IMR-90 (cell line): ENCODE data around the gene AMIGO3. TPM values are rescaled to one million over a fixed set of nuclear protein-coding genes. Genes with fewer than 3 reads are reported as not detected.
"Not testable (repeated sequence)": the region's sequence is repeated elsewhere in the genome, so short reads cannot be mapped to it uniquely, and the experiment has no call there.

Experiments used
- ATAC-seq: fragments of 200-7000 bp; cut with Tn5 transposase; 2 replicates; pipeline ENCODE4 v1.9.1; 2020; ENCODE audit warnings: low read depth, mild to moderate bottlenecking, moderate library complexity
- BruUV-seq: library from RNA; stranded (reverse); fragments of 400-500 nt; replicated peaks from 2 replicates; lab custom pipeline; 2021; lab: Mats Ljungman, UMichigan
- CTCF ChIA-PET: fragments of 300-600 bp; formaldehyde crosslinking; extraction: SDS; loops from one replicate; lab custom pipeline; 2021; ENCODE audit warnings: antibody characterized with exemption; lab: Yijun Ruan, JAX
- POLR2A ChIA-PET: fragments of 300-600 bp; sonication (Branson Sonifier 250); formaldehyde crosslinking; loops from one replicate; lab custom pipeline; 2022; ENCODE audit warnings: antibody characterized with exemption; ENCODE audit not compliant: unreplicated experiment; lab: Charles Lee
- DNase-seq: peaks from one replicate; pipeline ENCODE4 v3.0.0; 2013
- H2AFZ ChIP-seq: replicated peaks from 2 replicates; pipeline ENCODE3; 2013; ENCODE audit warnings: low read length, mild to moderate bottlenecking; ENCODE audit not compliant: poor library complexity
- H2AK5ac ChIP-seq: 2 replicates; pipeline ENCODE4 v1.6.1; 2013; ENCODE audit warnings: low read depth, low read length, inconsistent platforms
- H2AK9ac ChIP-seq: replicated peaks from 2 replicates; pipeline ENCODE3; 2013; ENCODE audit warnings: mild to moderate bottlenecking, low read depth, low read length, moderate library complexity; ENCODE audit not compliant: poor library complexity
- H2BK120ac ChIP-seq: 2 replicates; pipeline ENCODE4 v1.6.1; 2013; ENCODE audit warnings: low read depth, low read length, inconsistent platforms
- H2BK15ac ChIP-seq: 3 replicates; pipeline ENCODE4 v1.6.1; 2013; ENCODE audit warnings: low read depth, low read length, inconsistent platforms
- H2BK20ac ChIP-seq: 2 replicates; pipeline ENCODE4 v1.6.1; 2013; ENCODE audit warnings: low read depth, mild to moderate bottlenecking, inconsistent platforms, low read length, moderate library complexity
- H2BK5ac ChIP-seq: 2 replicates; pipeline ENCODE4 v1.6.1; 2013; ENCODE audit warnings: mild to moderate bottlenecking, low read depth, low read length, inconsistent platforms; ENCODE audit not compliant: poor library complexity, severe bottlenecking
- H3K14ac ChIP-seq: replicated peaks from 2 replicates; pipeline ENCODE4 v1.6.1; 2013; ENCODE audit warnings: low read depth, low read length, inconsistent platforms
- H3K18ac ChIP-seq: 2 replicates; pipeline ENCODE4 v1.6.1; 2013; ENCODE audit warnings: low read depth, low read length, control low read depth
- H3K23ac ChIP-seq: 2 replicates; pipeline ENCODE4 v1.6.1; 2013; ENCODE audit warnings: low read depth, low read length, inconsistent platforms
- H3K27ac ChIP-seq: 2 replicates; pipeline ENCODE4 v1.5.1; 2013; ENCODE audit warnings: mild to moderate bottlenecking, control low read depth, low read length; ENCODE audit not compliant: insufficient read depth
- H3K27me3 ChIP-seq: 2 replicates; pipeline ENCODE4 v1.6.1; 2013; ENCODE audit warnings: low read length; ENCODE audit not compliant: control insufficient read depth, insufficient read depth
- H3K36me3 ChIP-seq: 2 replicates; pipeline ENCODE4 v1.6.1; 2013; ENCODE audit warnings: low read length, mixed read lengths; ENCODE audit not compliant: control insufficient read depth, insufficient read depth
- H3K4ac ChIP-seq: 2 replicates; pipeline ENCODE4 v1.6.1; 2013; ENCODE audit warnings: low read depth, low read length, inconsistent platforms
- H3K4me1 ChIP-seq: 2 replicates; pipeline ENCODE4 v1.6.1; 2013; ENCODE audit warnings: low read length, mixed read lengths; ENCODE audit not compliant: control insufficient read depth, insufficient read depth
- H3K4me2 ChIP-seq: 2 replicates; pipeline ENCODE4 v1.6.1; 2013; ENCODE audit warnings: low read depth, mild to moderate bottlenecking, control low read depth, low read length, moderate library complexity
- H3K4me3 ChIP-seq: 2 replicates; pipeline ENCODE4 v1.5.1; 2013; ENCODE audit warnings: low read depth, mild to moderate bottlenecking, control low read depth, low read length, moderate library complexity; ENCODE audit not compliant: insufficient read depth
- H3K56ac ChIP-seq: 2 replicates; pipeline ENCODE4 v1.6.1; 2013; ENCODE audit warnings: low read length, inconsistent platforms; ENCODE audit not compliant: insufficient read depth; ENCODE audit errors: extremely low read depth
- H3K79me1 ChIP-seq, 2 experiments: 2 replicates each; pipeline ENCODE4 v1.6.1; 2013; ENCODE audit warnings: low read length in 2 of 2, inconsistent platforms in 1 of 2, low read depth in 1 of 2
- H3K9ac ChIP-seq: 2 replicates; pipeline ENCODE4 v1.6.1; 2013; ENCODE audit warnings: low read depth, low read length, control low read depth
- H3K9me1 ChIP-seq: 2 replicates; pipeline ENCODE4 v1.6.1; 2013; ENCODE audit warnings: low read length, inconsistent platforms; ENCODE audit not compliant: insufficient read depth
- H3K9me3 ChIP-seq: 2 replicates; pipeline ENCODE4 v1.6.1; 2013; ENCODE audit warnings: low read length; ENCODE audit not compliant: control insufficient read depth, insufficient read depth
- H4K20me1 ChIP-seq: 2 replicates; pipeline ENCODE4 v1.6.1; 2013; ENCODE audit warnings: low read length, inconsistent platforms; ENCODE audit not compliant: insufficient read depth
- H4K5ac ChIP-seq: 2 replicates; pipeline ENCODE4 v1.6.1; 2013; ENCODE audit warnings: mild to moderate bottlenecking, low read depth, low read length, control low read depth
- H4K8ac ChIP-seq, 2 experiments: 2 replicates each; pipeline ENCODE4 v1.6.1; 2013; ENCODE audit warnings: low read depth in 2 of 2, low read length in 2 of 2, control low read depth in 1 of 2, inconsistent platforms in 1 of 2
- H4K91ac ChIP-seq: 2 replicates; pipeline ENCODE4 v1.6.1; 2013; ENCODE audit warnings: low read depth, low read length, inconsistent platforms; ENCODE audit not compliant: insufficient read depth
- WGBS, 2 experiments: methylation state at CpG; one replicate each; pipeline versions ENCODE4 v1.1.5 to v1.1.7; 2013; ENCODE audit warnings: missing lambda C conversion rate in 2 of 2; ENCODE audit not compliant: insufficient read length in 1 of 2; ENCODE audit errors: extremely low coverage in 2 of 2; 5-methylcytosine and 5-hydroxymethylcytosine counted together
- dilution Hi-C: fragments of 300-500 bp; cut with HindIII; formaldehyde crosslinking; loops from one replicate; pipeline ENCODE4 v1.14.3; 2018; ENCODE audit warnings: low sequenced_read_pairs; ENCODE audit not compliant: unreplicated experiment
- in situ Hi-C: fragments of 300-500 bp; cut with MboI; formaldehyde crosslinking; loops from 3 replicates; pipeline ENCODE4 v1.14.3; 2019; ENCODE audit warnings: low sequenced_read_pairs, inconsistent platforms, mixed read lengths
- intact Hi-C: fragments of 100-400 bp; cut with micrococcal nuclease; formaldehyde crosslinking; loops from 2 replicates; pipeline ENCODE4 v1.10.0; 2022
- polyA plus RNA-seq, 3 experiments: library from polyadenylated mRNA; depleted of rRNA; stranded (reverse); fragments of >200 nt; gene quantifications; 2 replicates each; pipeline ENCODE4 v1.2.3, GENCODE V29; 2012; ENCODE audit warnings: low replicate concordance in 1 of 3
- total RNA-seq: library from RNA; depleted of rRNA; stranded (reverse); fragments of >200 nt; gene quantifications from 2 replicates; pipeline ENCODE4 v1.2.3, GENCODE V29; 2012

Gene AMIGO3
- total and polyA plus RNA-seq, 2 of the 4 experiments (the other 2 are of a cell fraction): 1.5 TPM; not detected in 1

DNA sequence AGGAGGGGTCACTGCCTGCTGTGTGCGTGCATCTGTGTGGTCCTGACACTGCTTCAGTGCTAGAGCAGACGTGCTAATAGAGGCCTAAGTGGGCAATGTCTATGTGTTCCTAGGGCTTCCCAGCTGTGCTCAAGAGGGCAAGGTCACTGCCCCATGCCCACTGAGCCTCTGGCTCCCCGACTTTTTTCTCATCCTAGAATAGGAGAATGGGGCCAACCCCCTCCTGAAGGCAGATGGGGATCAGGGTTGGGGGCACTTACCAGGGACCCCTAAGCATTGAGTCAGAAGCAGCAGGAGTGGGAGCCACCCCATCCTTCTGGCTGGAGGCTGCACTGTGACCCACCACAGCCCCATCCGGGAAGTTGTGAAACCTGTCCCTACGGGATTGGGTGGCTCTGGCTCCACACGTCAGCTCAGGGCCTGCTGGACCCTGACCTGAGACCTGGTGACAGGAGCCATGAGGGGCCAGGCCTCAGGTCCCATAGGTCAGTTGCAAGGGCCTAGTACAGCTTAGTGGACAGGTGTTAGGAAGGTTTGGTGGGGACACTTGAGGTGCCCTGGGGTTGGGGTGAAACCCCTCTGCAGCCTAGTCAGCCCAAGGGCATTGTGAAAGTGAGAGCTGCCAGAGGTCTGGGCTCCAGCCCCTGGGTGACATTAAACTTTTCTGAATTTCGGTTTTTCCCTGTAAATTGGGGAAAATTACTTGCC is 31.0 kb downstream of the AMIGO3 start:
- in situ Hi-C loops, H3K9me3 ChIP-seq, H4K20me1 ChIP-seq, H3K36me3 ChIP-seq, DNase-seq, H2BK15ac ChIP-seq, H3K27me3 ChIP-seq, H3K9me1 ChIP-seq, H3K27ac ChIP-seq, H2BK20ac ChIP-seq, H3K4me1 ChIP-seq, BruUV-seq, dilution Hi-C loops, POLR2A ChIA-PET, H2AK5ac ChIP-seq, intact Hi-C loops, H2BK5ac ChIP-seq, H2BK120ac ChIP-seq, CTCF ChIA-PET, H3K18ac ChIP-seq, H3K23ac ChIP-seq, H2AFZ ChIP-seq, H3K4me3 ChIP-seq, H4K91ac ChIP-seq, ATAC-seq, H3K56ac ChIP-seq, H3K14ac ChIP-seq: not testable (repeated sequence)
- peak overlapping the region; percentile 42 for H2AK9ac ChIP-seq
- peak overlapping the region; percentile 89 for H3K4ac ChIP-seq
- peak overlapping the region; percentile 92 for H4K5ac ChIP-seq
- peak overlapping the region; percentile 96 to 98 for H4K8ac ChIP-seq
- peaks cover 0 to 24% of the 10 kb centered on the region in 2 experiments; a peak in 2 of 4 replicates for H3K79me1 ChIP-seq
- H3K4me2 ChIP-seq: peak overlapping the region; percentile 77; the same call in 1 of the 2 replicates
- WGBS, 2 experiments: 100% methylated on average over 1 of the region's 7 CpGs; no CpG with 5 or more reads in 1 of the 2 experiments
- 0 out of 2 replicates have a peak overlapping the region, but pooled peaks have one; percentile 89 for H3K9ac ChIP-seq

DNA sequence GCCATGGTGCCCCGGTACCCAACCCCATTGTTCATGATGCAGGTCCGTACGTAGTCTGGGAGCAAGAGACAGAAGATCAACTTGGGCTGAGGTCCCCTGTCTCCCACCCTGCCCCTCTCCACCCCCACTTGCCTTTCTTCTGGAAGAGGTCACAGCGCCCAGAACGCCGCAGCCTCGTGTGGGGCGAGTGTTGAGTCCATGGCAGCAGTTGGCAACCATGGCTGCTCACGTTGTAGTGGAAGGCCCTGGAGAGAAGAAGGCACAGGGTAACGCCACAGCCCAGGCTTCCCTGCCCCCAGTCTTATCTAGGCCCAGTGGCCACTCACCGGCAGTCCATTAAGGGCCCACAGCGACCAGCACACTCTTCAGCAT is 32.1 kb downstream of the AMIGO3 start:
- BruUV-seq, H2AK5ac ChIP-seq, H4K5ac ChIP-seq, H3K4me1 ChIP-seq, H3K18ac ChIP-seq, in situ Hi-C loops, H3K27me3 ChIP-seq, H3K14ac ChIP-seq, H4K91ac ChIP-seq, H3K4me3 ChIP-seq, DNase-seq, ATAC-seq, dilution Hi-C loops, H3K9me1 ChIP-seq, H4K20me1 ChIP-seq, H2BK5ac ChIP-seq, H3K27ac ChIP-seq, H3K4me2 ChIP-seq, H2BK20ac ChIP-seq, CTCF ChIA-PET, H3K4ac ChIP-seq, H2BK120ac ChIP-seq, H3K56ac ChIP-seq, H3K9me3 ChIP-seq, POLR2A ChIA-PET, H2AK9ac ChIP-seq, intact Hi-C loops, H3K23ac ChIP-seq, H2AFZ ChIP-seq, H3K9ac ChIP-seq, H2BK15ac ChIP-seq: not testable (repeated sequence)
- H3K79me1 ChIP-seq: peaks cover 0 to 23% of the 10 kb centered on the region in 2 experiments; a peak in 2 of 4 replicates
- H3K36me3 ChIP-seq: peaks cover 19% of the 10 kb centered on the region
- no CpG with 5 or more reads among the region's 12 CpGs for WGBS, 2 experiments
- H4K8ac ChIP-seq: peak overlapping the region in 1 of 2 experiments; percentile 78; a peak in 1 of 4 replicates
